H1 (cell line): ENCODE data around the gene TRIM29. TPM values are rescaled to one million over a fixed set of nuclear protein-coding genes. Genes with fewer than 3 reads are reported as not detected.

ENCODE experiments used
- CBX8 ChIP-seq: fragments of 300-800, 300-1000 bp; sonication (generic); IDR thresholded peaks from 2 replicates; pipeline ENCODE4 v1.7.1; 2016; ENCODE audit warnings: low read depth, low read length, borderline replicate concordance
- CHD7 ChIP-seq: fragments of 300-600 bp; sonication (generic); IDR thresholded peaks from 2 replicates; pipeline ENCODE4 v1.7.1; 2012; ENCODE audit warnings: low read length, moderate library complexity, mild to moderate bottlenecking, inconsistent platforms; ENCODE audit not compliant: insufficient replicate concordance
- POLR2A ChIP-seq, 2 experiments: IDR thresholded peaks; 1 replicate in 1 of 2; 2 replicates in 1 of 2; pipeline ENCODE4 v1.6.1; 2011; ENCODE audit warnings: low read depth in 2 of 2, low read length in 2 of 2, mild to moderate bottlenecking in 2 of 2; ENCODE audit errors: control extremely low read depth in 1 of 2
- SIN3A ChIP-seq, 2 experiments: IDR thresholded peaks in 1 of 2; conservative IDR thresholded peaks in 1 of 2; 2 replicates each; pipeline ENCODE4 v1.6.1; 2011 to 2012; ENCODE audit warnings: low read length in 2 of 2, improper control_type of control experiment in 1 of 2, low read depth in 1 of 2, mild to moderate bottlenecking in 1 of 2
- TEAD4 ChIP-seq: IDR thresholded peaks from 2 replicates; pipeline ENCODE4 v1.6.1; 2012; ENCODE audit warnings: low read depth, low read length, inconsistent platforms, mixed read lengths
- polyA plus RNA-seq, 7 experiments: library from polyadenylated mRNA; depleted of rRNA in 3 of 7; stranded (reverse) in 5 of 7; unstranded in 2 of 7; fragments of >200 nt in 5 of 7; fragments of 200-250 nt in 2 of 7; gene quantifications; 1 replicate in 5 of 7; 2 replicates in 1 of 7; 4 replicates in 1 of 7; pipeline versions ENCODE4 v1.2.1 to v1.2.3, GENCODE V29; 2011 to 2013; ENCODE audit warnings: missing spikeins in 2 of 7, mixed read lengths in 2 of 7
- total RNA-seq: library from RNA; stranded (reverse); fragmentation: NEBNext Ultra II Directional; extraction: Animal tissue kit (Norgen Biotek cat#: 25700); gene quantifications from 2 replicates; pipeline ENCODE4 v1.2.1, GENCODE V29; 2021

TRIM29 gene
- total and polyA plus RNA-seq, 2 of the 8 experiments (the other 6 are each of a cell fraction or from before 2014, with no cell fraction given), result 0.17 to 0.43 TPM

- no peak for TF ChIP-seq CHD7
- no peak for TF ChIP-seq SIN3A (conservative IDR thresholded peaks at IDR 0.05 in 1 of 2, IDR thresholded peaks at IDR 0.05 in 1 of 2; ENCODE audit: low read depth in 1 of 2, low read length in 2 of 2)
- no peak for TF ChIP-seq POLR2A (IDR thresholded peaks at IDR 0.05; ENCODE audit: control extremely low read depth in 1 of 2, low read depth in 2 of 2, low read length in 2 of 2)
- no peak for TF ChIP-seq CBX8
- TF ChIP-seq TEAD4, result no peak
Measured at GRCh38 chr11:120105576-120105975, 32.3 kb downstream of the TRIM29 start (continued).
